HCT116 (cell line): ENCODE data around the gene PELO. TPM values are rescaled to one million over a fixed set of nuclear protein-coding genes. Genes with fewer than 3 reads are reported as not detected.

ENCODE experiments used
- ATAC-seq: fragments of 200-7000 bp; cut with Tn5 transposase; 2 replicates; pipeline ENCODE4 v1.9.1; 2020; ENCODE audit warnings: mild to moderate bottlenecking, moderate library complexity
- BruUV-seq: library from RNA; stranded (reverse); fragments of 400-500 nt; replicated peaks from 2 replicates; lab custom pipeline; 2021; lab: Mats Ljungman, UMichigan
- CTCF ChIA-PET: fragments of 300-600 bp; sonication (Branson Sonifier 250); formaldehyde crosslinking; loops from one replicate; lab custom pipeline; 2021; ENCODE audit warnings: antibody characterized with exemption; lab: Charles Lee
- POLR2A ChIA-PET: fragments of 300-600, 350-600 bp; sonication (Branson Sonifier 250); formaldehyde crosslinking; loops from one replicate; lab custom pipeline; 2021; ENCODE audit warnings: antibody characterized with exemption; lab: Charles Lee
- RAD21 ChIA-PET, 2 experiments: fragments of 300-600 bp; sonication (Branson Sonifier 250); formaldehyde crosslinking; loops; one replicate each; lab custom pipeline; 2023; ENCODE audit warnings: low total read pairs in 2 of 2; ENCODE audit not compliant: uncharacterized antibody in 2 of 2, unreplicated experiment in 2 of 2, low non-redundant PET in 1 of 2; lab: Charles Lee
- DNase-seq: peaks from one replicate; pipeline ENCODE4 v3.0.0-alpha.2; 2010; ENCODE audit warnings: low read depth, low spot score
- H2AFZ ChIP-seq: fragments of 200-600 bp; shearing (Covaris generic), sonication (generic); 2 replicates; pipeline ENCODE4 v1.6.1; 2017; ENCODE audit warnings: low read depth, mixed run types, mixed read lengths, antibody characterized with exemption, low read length; ENCODE audit not compliant: poor library complexity, severe bottlenecking
- H3K27ac ChIP-seq: 2 replicates; pipeline ENCODE4 v1.5.1; 2012; ENCODE audit warnings: low read depth, low read length
- H3K27me3 ChIP-seq: fragments of 200-600 bp; sonication (generic); 2 replicates; pipeline ENCODE4 v1.6.1; 2016; ENCODE audit warnings: mixed run types, low read length, mixed read lengths; ENCODE audit not compliant: insufficient read depth
- H3K36me3 ChIP-seq, 2 experiments: fragments of 200-500 bp in 1 of 2; fragments of 200-600 bp in 1 of 2; sonication (Bioruptor generic) in 1 of 2; sonication (generic) in 1 of 2; 2 replicates each; pipeline versions ENCODE4 v1.5.1 to v1.6.1; 2014 to 2016; ENCODE audit warnings: low read length in 2 of 2, inconsistent platforms in 1 of 2, mixed read lengths in 1 of 2, mixed run types in 1 of 2; ENCODE audit not compliant: insufficient read depth in 2 of 2, control insufficient read depth in 1 of 2
- H3K4me1 ChIP-seq, 2 experiments: fragments of 200-600 bp in 1 of 2; sonication (generic) in 1 of 2; 2 replicates each; pipeline versions ENCODE4 v1.5.1 to v1.6.1; 2012 to 2017; ENCODE audit warnings: low read length in 2 of 2, inconsistent platforms in 1 of 2, mild to moderate bottlenecking in 1 of 2, mixed read lengths in 1 of 2, mixed run types in 1 of 2, moderate library complexity in 1 of 2; ENCODE audit not compliant: insufficient read depth in 2 of 2, control insufficient read depth in 1 of 2
- H3K4me2 ChIP-seq: fragments of 200-600 bp; sonication (generic); 2 replicates; pipeline ENCODE4 v1.6.1; 2017; ENCODE audit warnings: mixed run types, low read length, mixed read lengths
- H3K4me3 ChIP-seq, 2 experiments: fragments of 200-600 bp in 1 of 2; sonication (generic) in 1 of 2; replicated peaks in 1 of 2; 2 replicates each; pipeline ENCODE4 v1.5.1; 2011 to 2016; ENCODE audit warnings: low read length in 2 of 2, control low read depth in 1 of 2, low read depth in 1 of 2, mild to moderate bottlenecking in 1 of 2, mixed read lengths in 1 of 2, mixed run types in 1 of 2
- H3K79me2 ChIP-seq: fragments of 200-600 bp; sonication (generic); 2 replicates; pipeline ENCODE4 v1.6.1; 2017; ENCODE audit warnings: mild to moderate bottlenecking, mixed run types, low read length, moderate library complexity, mixed read lengths; ENCODE audit not compliant: insufficient read depth
- H3K9ac ChIP-seq: fragments of 200-600 bp; sonication (generic); 2 replicates; pipeline ENCODE4 v1.6.1; 2016; ENCODE audit warnings: low read length, mixed read lengths
- H3K9me2 ChIP-seq: fragments of 200-600 bp; sonication (generic), shearing (Covaris generic); 2 replicates; pipeline ENCODE4 v1.6.1; 2017; ENCODE audit warnings: mixed run types, mild to moderate bottlenecking, moderate library complexity; ENCODE audit not compliant: insufficient read depth
- H3K9me3 ChIP-seq, 2 experiments: fragments of 200-500 bp in 1 of 2; fragments of 200-600 bp in 1 of 2; sonication (Bioruptor generic) in 1 of 2; sonication (generic) in 1 of 2; 2 replicates each; pipeline ENCODE4 v1.6.1; 2014 to 2017; ENCODE audit warnings: low read length in 2 of 2, mixed read lengths in 2 of 2, inconsistent platforms in 1 of 2, low read depth in 1 of 2, mild to moderate bottlenecking in 1 of 2, mixed run types in 1 of 2, moderate library complexity in 1 of 2; ENCODE audit not compliant: control insufficient read depth in 1 of 2, insufficient read depth in 1 of 2
- H4K20me1 ChIP-seq: fragments of 200-600 bp; sonication (generic), shearing (Covaris generic); 2 replicates; pipeline ENCODE4 v1.6.1; 2017; ENCODE audit warnings: mixed run types, mild to moderate bottlenecking, moderate library complexity; ENCODE audit not compliant: insufficient read depth
- CBX3 ChIP-seq: IDR thresholded peaks from 2 replicates; pipeline ENCODE4 v1.6.1; 2012; ENCODE audit warnings: low read depth
- CEBPB ChIP-seq: IDR thresholded peaks from 2 replicates; pipeline ENCODE4 v1.6.1; 2012; ENCODE audit warnings: low read depth
- EGR1 ChIP-seq: IDR thresholded peaks from 2 replicates; pipeline ENCODE4 v1.6.1; 2012; ENCODE audit warnings: low read depth
- ELF1 ChIP-seq: IDR thresholded peaks from 2 replicates; pipeline ENCODE4 v1.6.1; 2012; ENCODE audit warnings: low read depth, borderline replicate concordance
- EZH2phosphoT487 ChIP-seq: fragments of 200-600 bp; IDR thresholded peaks from 2 replicates; pipeline ENCODE4 v1.6.1; 2018; ENCODE audit warnings: antibody characterized with exemption, borderline replicate concordance
- FOSL1 ChIP-seq: IDR thresholded peaks from 2 replicates; pipeline ENCODE4 v1.6.1; 2012; ENCODE audit warnings: low read depth
- POLR2A ChIP-seq: IDR thresholded peaks from 2 replicates; pipeline ENCODE4 v1.7.0; 2011; ENCODE audit warnings: borderline replicate concordance; ENCODE audit not compliant: insufficient read depth, insufficient read length; ENCODE audit errors: extremely low read depth
- POLR2AphosphoS5 ChIP-seq: IDR thresholded peaks from 2 replicates; pipeline ENCODE4 v1.6.1; 2011; ENCODE audit warnings: mild to moderate bottlenecking, low read depth, low read length, moderate library complexity
- RAD21 ChIP-seq: IDR thresholded peaks from 2 replicates; pipeline ENCODE4 v1.6.1; 2012; ENCODE audit warnings: low read depth, mild to moderate bottlenecking
- SIN3A ChIP-seq: IDR thresholded peaks from 2 replicates; pipeline ENCODE4 v1.6.1; 2012; ENCODE audit warnings: low read depth
- SP1 ChIP-seq: IDR thresholded peaks from 2 replicates; pipeline ENCODE4 v1.6.1; 2012; ENCODE audit warnings: low read depth
- SRF ChIP-seq: IDR thresholded peaks from 2 replicates; pipeline ENCODE4 v1.6.1; 2012; ENCODE audit warnings: low read depth
- TCF7L2 ChIP-seq: IDR thresholded peaks from 2 replicates; pipeline ENCODE4 v1.7.0; 2011; ENCODE audit warnings: borderline replicate concordance, inconsistent platforms; ENCODE audit not compliant: insufficient read depth, insufficient read length; ENCODE audit errors: extremely low read depth
- YY1 ChIP-seq: IDR thresholded peaks from 2 replicates; pipeline ENCODE4 v1.6.1; 2011; ENCODE audit warnings: low read length, low read depth, moderate library complexity, mild to moderate bottlenecking; ENCODE audit not compliant: insufficient replicate concordance; ENCODE audit errors: extremely low read depth
- ZFX ChIP-seq: fragments of 450-650 bp; IDR thresholded peaks from 2 replicates; pipeline ENCODE4 v1.6.1; 2017
- ZNF274 ChIP-seq: fragments of 200-500 bp; sonication (Bioruptor generic); IDR thresholded peaks from 2 replicates; pipeline ENCODE4 v1.6.1; 2014; ENCODE audit warnings: mild to moderate bottlenecking, low read depth, low read length, inconsistent platforms
- intact Hi-C: fragments of 100-400 bp; cut with micrococcal nuclease; formaldehyde crosslinking; loops from 2 replicates; pipeline ENCODE4 v1.10.0; 2022
- total RNA-seq: library from RNA; stranded (reverse); gene quantifications from one replicate; pipeline ENCODE4 v1.2.1, GENCODE V29; 2021; ENCODE audit not compliant: unreplicated experiment
- TF ChIP-seq, protein P1 (sequence below): IDR thresholded peaks from 2 replicates; pipeline ENCODE4 v1.6.1; 2012
- TF ChIP-seq, protein P2 (sequence below), 3 experiments: fragments of 200-600 bp in 1 of 3; sonication (generic) in 1 of 3; IDR thresholded peaks in 2 of 3; conservative IDR thresholded peaks in 1 of 3; 2 replicates each; pipeline ENCODE4 v1.5.1; 2012 to 2017; ENCODE audit warnings: low read depth in 2 of 3, low read length in 2 of 3, antibody characterized with exemption in 1 of 3, borderline replicate concordance in 1 of 3, control low read depth in 1 of 3, mild to moderate bottlenecking in 1 of 3, mixed read lengths in 1 of 3, mixed run types in 1 of 3, moderate library complexity in 1 of 3; ENCODE audit not compliant: insufficient read depth in 1 of 3

Gene PELO
- total RNA-seq, 1 experiment from 2014 or later = 16.5 TPM

DNA sequence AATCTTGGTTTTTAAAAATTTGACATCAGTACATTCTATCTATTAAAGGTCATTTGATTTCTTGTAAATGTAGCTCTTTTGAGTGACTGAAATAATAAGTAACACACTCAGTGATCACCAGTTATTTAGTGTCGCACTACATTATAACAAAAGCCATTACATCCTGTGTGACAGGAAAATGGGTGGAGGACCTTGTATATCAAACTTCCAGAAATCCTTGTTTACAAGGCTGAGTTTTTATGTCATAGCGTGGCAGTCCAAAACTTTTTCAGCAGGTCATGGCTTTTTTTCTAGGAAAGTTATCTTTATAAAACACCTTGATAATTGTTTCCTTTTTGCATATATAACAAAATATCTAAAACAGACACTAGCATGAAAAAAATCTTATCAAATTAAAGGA, 14.4 kb upstream of the PELO start:
- H3K9ac ChIP-seq = no peak overlapping the region
- no peaks in the 10 kb centered on the region for H3K27me3 ChIP-seq
- no peaks in the 10 kb centered on the region for H4K20me1 ChIP-seq
- H2AFZ ChIP-seq = no peak overlapping the region
- H3K79me2 ChIP-seq = no peaks in the 10 kb centered on the region
- RAD21 ChIA-PET = no interaction called here
- H3K4me2 ChIP-seq = no peak overlapping the region
- no peaks in the 10 kb centered on the region for H3K36me3 ChIP-seq
- H3K4me3 ChIP-seq = no peak overlapping the region
- no peaks in the 10 kb centered on the region for H3K9me3 ChIP-seq
- no peak for DNase-seq
- no peak for TF ChIP-seq TCF7L2
- no peak for TF ChIP-seq CBX3
- no peak for TF ChIP-seq POLR2AphosphoS5
- TF ChIP-seq EGR1 = no peak
- TF ChIP-seq CEBPB = no peak
- no peaks in the 10 kb centered on the region for H3K4me1 ChIP-seq
- CTCF ChIA-PET = no interaction called here
- no TSS peak for BruUV-seq
- no peak for ATAC-seq
- POLR2A ChIA-PET = no interaction called here
- H3K9me2 ChIP-seq = no peaks in the 10 kb centered on the region
- H3K27ac ChIP-seq = no peak overlapping the region
- intact Hi-C loops = no loop called here

DNA sequence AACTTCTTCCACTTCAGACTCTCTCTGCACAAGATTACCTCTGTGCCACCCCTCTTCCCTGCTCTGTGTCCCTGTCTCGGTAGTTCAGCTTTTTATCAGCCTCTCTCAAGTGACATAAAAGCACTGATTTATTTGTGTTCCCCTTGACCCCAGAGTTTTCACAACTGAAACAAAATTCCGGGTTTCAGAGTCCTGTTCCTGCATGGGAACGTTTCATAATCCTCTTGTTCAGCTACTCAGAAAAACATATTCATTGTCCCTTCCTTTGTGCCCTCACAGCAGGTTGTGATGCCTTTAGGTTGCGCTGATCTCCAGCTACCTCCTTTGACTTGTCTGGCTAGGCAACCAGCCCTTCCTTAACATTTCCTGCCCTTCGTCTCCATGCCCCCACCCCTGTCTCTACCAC, 13.7 kb upstream of the PELO start:
- Histone ChIP-seq H3K79me2 (no peaks in the 10 kb centered on the region), H3K4me3 (no peak overlapping the region), H3K4me2 (no peak overlapping the region), H3K9me2 (no peaks in the 10 kb centered on the region), H3K27me3 (no peaks in the 10 kb centered on the region), H3K9ac (no peak overlapping the region), H2AFZ (no peak overlapping the region), H3K9me3 (no peaks in the 10 kb centered on the region), H4K20me1 (no peaks in the 10 kb centered on the region), H3K36me3 (no peaks in the 10 kb centered on the region), H3K27ac (no peak overlapping the region), H3K4me1 (no peaks in the 10 kb centered on the region)
- BruUV-seq = no TSS peak
- ATAC-seq = no peak
- ChIA-PET CTCF (interaction anchor here (0.7 kb wide), 1 partner anchor 174 kb away, joined by 3 read pairs; no protein-coding TSS in a partner anchor), RAD21 (no interaction called here), POLR2A (no interaction called here)
- intact Hi-C loops = no loop called here
- no peak for DNase-seq
- TF ChIP-seq, protein P1, sequence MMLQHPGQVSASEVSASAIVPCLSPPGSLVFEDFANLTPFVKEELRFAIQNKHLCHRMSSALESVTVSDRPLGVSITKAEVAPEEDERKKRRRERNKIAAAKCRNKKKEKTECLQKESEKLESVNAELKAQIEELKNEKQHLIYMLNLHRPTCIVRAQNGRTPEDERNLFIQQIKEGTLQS = no peak
- TF ChIP-seq, protein P2, sequence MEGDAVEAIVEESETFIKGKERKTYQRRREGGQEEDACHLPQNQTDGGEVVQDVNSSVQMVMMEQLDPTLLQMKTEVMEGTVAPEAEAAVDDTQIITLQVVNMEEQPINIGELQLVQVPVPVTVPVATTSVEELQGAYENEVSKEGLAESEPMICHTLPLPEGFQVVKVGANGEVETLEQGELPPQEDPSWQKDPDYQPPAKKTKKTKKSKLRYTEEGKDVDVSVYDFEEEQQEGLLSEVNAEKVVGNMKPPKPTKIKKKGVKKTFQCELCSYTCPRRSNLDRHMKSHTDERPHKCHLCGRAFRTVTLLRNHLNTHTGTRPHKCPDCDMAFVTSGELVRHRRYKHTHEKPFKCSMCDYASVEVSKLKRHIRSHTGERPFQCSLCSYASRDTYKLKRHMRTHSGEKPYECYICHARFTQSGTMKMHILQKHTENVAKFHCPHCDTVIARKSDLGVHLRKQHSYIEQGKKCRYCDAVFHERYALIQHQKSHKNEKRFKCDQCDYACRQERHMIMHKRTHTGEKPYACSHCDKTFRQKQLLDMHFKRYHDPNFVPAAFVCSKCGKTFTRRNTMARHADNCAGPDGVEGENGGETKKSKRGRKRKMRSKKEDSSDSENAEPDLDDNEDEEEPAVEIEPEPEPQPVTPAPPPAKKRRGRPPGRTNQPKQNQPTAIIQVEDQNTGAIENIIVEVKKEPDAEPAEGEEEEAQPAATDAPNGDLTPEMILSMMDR (IDR thresholded peaks at IDR 0.05 in 2 of 3, conservative IDR thresholded peaks at IDR 0.05 in 1 of 3; ENCODE audit: borderline replicate concordance in 1 of 3, insufficient read depth in 1 of 3, low read depth in 2 of 3, low read length in 2 of 3) = no peak
- no peak for TF ChIP-seq EGR1
- no peak for TF ChIP-seq POLR2A
- TF ChIP-seq SP1 = no peak
- no peak for TF ChIP-seq ZFX
- TF ChIP-seq SRF = no peak
- no peak for TF ChIP-seq SIN3A
- no peak for TF ChIP-seq YY1
- no peak for TF ChIP-seq ZNF274
- no peak for TF ChIP-seq TCF7L2
- TF ChIP-seq RAD21 = no peak
- TF ChIP-seq POLR2AphosphoS5 = no peak
- no peak for TF ChIP-seq ELF1
- no peak for TF ChIP-seq FOSL1
- TF ChIP-seq EZH2phosphoT487 = no peak
- TF ChIP-seq CEBPB = no peak
- no peak for TF ChIP-seq CBX3
